ENCODE results near the gene RETN.
A peak's percentile ranks its signal among the peaks of the same experiment; 100 is the strongest.

RETN gene

DNA sequence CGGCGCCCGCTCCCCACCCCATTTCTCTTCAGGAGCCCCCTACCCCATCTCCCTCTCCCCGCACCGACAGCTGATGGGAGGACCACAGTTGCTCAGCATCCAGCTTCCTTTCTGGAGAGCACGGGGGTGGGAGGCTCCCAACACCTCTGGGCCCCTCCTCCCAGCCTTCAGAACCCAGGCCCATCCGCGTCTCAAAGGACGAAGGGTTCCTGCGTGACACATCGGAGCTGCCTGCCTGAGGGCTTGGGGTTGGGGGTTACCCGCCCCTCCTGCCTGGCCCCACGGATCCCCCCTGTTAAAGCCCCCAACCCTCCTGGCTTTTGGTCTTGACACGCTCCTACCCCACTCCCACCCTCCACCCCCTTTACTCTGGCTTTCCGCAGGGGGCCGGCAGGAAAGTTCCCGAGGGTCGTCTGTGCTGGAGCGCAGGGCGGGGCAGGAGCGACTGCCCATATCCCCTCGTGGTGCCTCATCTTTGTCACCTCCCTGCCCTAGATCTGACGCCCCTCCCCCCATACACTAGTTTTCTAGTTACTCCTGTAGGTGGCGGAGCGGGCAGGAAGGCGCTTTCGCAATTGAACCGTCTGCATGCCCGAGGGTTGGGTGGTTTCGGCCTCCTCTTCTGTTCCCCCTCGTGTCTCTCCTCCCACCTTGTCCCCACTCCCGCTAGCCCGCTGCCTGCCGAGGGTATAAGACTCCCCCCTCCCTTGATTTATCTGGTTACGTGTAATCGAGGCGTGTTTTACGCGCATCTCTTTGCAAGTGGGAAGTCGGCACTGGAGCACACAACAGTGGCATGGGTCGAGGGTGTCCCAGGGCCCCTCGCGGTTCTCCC lies 12.7 kb downstream of the RETN start:
- peak; percentile 80 to 88 for DNase-seq (ENCODE audit: low read depth in 2 of 2)

DNA sequence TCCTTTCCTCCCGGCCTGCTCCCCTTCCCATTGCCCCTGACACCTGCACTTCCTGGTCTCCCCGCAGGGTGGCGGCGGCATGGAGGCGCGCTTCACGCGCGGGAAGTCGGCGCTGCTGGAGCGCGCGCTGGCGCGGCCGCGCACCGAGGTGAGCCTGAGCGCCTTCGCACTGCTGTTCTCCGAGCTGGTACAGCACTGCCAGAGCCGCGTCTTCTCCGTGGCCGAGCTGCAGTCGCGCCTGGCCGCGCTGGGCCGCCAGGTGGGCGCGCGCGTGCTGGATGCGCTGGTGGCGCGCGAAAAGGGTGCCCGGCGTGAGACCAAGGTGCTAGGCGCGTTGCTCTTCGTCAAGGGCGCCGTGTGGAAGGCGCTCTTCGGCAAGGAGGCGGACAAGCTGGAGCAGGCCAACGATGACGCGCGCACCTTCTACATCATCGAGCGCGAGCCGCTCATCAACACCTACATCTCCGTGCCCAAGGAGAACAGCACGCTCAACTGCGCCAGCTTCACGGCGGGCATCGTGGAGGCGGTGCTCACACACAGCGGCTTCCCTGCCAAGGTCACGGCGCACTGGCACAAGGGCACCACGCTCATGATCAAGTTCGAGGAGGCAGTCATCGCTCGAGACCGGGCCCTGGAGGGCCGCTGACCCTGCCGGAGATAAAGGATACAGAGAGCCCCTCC lies 13.5 kb downstream of the RETN start:
- no peak for DNase-seq (ENCODE audit: low read depth in 2 of 2)

DNA sequence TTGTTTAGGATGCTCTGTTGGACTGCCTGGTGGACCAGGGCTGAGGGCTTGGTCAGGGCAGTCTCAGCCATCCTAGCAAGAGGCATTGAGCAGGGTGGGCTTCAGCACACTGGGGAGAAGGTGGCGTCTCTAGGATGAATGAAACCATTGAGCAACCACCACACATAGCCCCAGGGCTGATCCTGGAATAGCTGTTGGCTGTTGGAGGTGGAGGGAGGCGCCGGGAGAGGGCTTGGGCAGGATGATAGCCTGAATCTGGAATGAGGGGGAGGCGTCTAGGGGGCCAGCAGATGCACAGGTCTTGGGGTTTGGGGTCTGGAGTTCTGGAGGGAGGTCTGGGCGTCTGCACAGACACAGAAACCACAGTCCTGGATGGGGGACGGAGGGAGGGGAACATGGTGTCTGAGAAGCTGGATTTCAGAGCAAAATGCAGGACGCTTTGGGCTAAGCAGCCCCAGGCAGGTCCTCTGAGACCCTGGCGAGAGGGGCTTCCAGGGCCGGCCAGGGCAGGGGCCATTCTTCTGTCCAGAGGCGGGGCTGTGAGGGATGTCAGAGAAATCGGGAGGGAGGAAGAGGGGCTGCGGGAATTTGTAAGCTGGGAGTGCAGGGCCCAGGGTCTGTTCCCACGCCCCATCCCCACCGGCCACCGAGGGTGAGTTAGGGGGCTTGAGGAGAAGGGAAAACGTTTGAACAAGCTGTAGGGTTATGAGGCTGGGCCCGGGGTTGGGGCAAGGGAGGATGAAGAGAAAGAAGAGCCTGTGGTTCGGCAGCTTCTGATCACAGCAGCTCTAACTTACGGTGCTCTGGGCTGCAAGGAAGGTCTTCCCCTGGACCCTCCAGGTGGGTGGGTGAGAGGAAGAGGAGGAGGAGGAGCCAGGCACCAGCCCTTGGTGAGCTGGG lies 16.9 kb downstream of the RETN start:
- no peak for DNase-seq (ENCODE audit: low read depth in 2 of 2)

DNA sequence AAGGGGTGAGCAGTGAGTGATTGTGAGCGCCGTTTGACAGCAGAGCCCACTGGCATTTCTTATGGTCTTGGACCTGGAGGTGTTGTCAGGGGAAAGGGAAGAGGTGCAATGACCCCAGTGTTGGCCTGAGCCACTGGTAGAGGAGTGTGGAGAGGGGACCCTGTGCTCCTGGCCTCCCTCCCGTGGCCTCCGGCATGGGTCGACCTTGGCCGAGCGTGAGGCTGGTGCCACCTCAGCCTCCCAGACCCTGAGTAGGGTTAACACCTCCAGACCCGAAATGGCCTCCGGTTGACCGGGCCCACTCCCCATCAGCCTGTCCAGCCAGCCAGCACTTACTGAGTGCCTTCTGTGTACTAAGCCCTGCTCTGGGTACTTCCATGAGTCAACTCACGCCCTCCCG lies 18.3 kb downstream of the RETN start:
- DNase-seq (ENCODE audit: low read depth in 2 of 2): no peak

DNA sequence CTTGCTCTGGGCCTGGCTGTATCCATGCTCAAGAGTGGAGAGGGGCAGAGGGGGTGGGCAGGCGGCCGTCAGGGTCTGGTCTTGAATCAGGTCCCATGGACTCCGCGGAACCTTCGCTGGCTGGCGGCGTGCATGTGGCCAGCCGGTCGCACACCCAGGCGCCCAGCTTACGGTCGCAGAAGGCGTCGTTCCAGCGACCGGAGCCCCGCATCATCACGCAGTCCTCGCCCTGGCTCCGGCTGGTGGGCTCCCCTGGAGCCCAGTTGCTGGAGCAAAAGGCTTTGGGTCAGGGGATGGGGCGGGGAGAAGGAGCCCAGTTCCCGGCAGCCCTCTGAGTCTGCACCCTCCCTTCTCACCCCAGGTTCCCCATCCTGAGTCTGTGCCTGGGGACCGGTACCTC lies 20.3 kb downstream of the RETN start:
- no peak for DNase-seq (ENCODE audit: low read depth in 2 of 2)

DNA sequence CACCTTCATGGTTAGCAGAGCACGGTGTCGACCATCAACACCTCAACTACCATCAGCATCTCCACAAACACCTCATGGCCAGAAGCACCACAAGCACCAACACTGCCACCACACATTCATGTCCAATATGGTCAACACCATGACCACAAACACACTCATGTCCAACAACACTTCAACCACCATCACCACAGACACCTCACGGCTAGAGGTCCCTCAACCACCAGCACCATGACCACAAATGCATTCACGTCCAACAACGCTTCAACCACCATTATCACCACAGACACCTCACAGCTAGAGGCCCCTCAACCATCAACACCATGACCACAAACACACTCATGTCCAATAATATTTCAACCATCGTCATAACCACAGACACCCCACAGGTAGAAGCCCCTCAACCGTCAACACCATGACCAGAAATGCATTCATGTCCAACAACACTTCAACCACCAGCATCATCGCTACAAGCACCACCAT lies 22.0 kb downstream of the RETN start:
- no peak for DNase-seq (ENCODE audit: low read depth in 2 of 2)

DNA sequence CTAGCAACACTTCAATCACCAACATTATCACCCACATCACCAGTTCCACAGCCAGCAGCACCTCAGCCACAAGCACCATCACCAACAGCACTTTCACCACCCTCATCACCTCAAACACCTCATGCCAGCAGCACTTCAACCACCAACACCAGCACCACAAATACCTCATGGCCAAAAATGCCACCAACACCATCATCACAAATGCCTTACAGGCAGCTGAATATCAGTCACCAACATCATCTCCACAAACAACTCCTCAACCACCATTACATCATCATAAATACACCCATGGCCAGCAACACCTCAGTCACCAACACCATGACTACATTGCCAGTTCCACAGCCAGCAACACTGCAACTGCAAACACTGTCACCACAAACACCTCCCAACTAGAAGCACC lies 22.6 kb downstream of the RETN start:
- no peak for DNase-seq (ENCODE audit: low read depth in 2 of 2)

DNA sequence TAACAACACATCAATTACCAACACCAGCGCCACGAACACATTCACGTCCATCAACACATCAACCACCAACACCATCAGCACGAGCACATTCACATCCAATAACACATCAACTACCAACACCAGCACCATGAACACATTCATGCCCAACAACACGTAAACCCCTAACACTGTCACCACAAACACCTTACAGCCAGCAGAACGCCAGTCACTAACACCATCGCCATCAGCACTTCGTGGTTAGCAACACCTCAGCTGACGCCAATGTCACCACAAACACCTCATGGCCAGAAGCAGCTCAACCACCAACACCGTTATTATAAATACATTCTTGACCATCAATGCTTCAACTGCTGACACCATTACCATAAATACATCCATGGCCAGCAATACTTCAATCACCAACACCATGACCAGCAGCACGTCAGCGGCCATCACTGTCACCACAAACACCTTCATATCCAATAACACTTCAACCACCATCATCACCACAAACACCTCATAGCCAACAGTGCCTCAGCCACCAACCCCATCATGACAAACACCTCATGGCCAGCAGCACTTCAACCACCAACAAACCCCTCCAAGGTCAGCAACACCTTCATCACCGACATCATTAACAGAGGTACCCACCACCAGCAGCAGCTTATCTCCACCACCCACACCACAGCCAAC lies 23.7 kb downstream of the RETN start:
- DNase-seq (ENCODE audit: low read depth in 2 of 2): no peak

DNA sequence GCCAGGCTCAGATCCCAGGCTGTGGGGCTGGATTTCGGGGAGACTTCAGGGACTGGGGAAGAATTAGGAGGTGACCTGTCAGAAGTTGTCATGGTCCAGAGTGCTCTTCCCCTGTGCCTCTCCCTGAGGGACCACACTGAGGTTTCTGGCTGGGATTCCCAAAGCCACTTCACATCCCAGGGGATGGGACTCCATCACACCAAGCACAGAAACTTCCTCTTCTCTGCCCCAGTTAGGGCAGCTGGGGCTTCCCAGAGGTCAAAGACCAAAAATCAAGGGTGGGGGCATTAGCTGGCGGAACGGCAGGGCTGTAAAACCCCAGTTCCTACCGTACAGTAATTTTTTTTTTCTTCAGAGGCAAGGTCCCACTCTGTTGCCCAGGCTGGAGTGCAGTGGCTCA lies 25.6 kb downstream of the RETN start:
- no peak for DNase-seq (ENCODE audit: low read depth in 2 of 2)

DNA sequence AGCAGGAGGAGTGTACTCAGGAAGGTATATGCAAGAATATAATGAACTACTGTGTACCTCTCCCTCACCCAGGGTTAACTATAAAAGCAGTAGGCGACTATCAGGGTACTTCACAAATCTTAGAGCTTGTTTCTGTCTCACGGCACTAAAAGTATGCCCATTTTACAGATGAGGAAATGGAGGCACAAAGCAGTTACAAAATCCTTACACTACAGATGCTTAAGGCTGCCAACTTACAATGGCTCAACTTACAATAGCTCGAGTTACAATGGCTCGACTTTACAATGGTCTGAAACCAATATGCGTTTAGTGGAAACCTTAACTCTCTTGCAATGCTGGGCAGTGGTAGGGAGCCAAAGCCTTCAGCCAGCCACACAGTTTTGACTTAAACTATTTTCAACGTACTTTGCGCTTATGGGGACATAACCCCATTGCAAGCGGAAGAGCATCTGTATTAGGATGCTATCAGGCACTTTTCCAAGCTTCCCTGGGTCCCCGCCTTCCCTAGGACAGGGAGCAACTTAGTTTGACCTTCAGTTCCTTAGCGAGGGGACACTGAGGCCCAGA lies 29.0 kb downstream of the RETN start:
- DNase-seq (ENCODE audit: low read depth in 2 of 2): no peak

DNA sequence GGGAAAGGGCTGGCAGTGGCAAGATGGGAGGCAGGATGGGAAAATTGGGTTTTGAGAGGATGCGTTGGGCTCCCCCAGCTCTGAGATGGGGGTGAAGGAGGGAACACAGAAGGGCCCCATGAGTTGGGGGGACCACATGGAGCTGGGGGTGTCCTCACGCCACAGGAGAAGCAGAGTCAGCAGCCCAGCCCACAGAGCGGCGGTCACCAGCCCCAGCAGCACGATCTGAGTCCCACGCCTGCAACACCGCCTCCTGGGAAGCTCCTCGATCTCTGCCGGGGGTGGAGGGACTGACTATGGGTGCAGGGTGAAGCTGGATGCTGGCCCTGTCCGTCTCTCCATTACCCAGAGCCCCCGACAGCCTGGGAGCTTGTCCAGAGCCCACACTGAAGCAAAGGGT lies 29.7 kb downstream of the RETN start:
- DNase-seq (ENCODE audit: low read depth in 2 of 2): no peak

DNA sequence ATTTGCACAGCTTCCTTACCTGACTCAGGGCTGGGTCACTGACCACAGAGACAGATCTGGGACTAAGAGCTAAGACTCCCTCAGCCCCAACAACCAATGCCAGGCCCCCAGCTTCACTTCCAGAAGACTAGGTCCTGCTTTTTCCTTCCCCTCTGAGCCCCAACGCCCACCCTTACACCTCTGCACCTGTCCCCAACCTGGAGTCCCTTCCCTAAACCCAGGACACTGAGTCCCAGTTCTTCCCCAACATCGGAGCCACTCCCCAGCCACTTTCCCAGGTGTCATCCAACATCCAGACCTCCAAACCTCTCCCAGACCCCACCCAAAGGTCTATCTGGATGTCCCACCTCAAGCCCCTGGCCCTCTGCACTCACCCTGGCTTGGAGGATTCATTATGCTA lies 30.2 kb downstream of the RETN start:
- no peak for DNase-seq (ENCODE audit: low read depth in 2 of 2)

DNA sequence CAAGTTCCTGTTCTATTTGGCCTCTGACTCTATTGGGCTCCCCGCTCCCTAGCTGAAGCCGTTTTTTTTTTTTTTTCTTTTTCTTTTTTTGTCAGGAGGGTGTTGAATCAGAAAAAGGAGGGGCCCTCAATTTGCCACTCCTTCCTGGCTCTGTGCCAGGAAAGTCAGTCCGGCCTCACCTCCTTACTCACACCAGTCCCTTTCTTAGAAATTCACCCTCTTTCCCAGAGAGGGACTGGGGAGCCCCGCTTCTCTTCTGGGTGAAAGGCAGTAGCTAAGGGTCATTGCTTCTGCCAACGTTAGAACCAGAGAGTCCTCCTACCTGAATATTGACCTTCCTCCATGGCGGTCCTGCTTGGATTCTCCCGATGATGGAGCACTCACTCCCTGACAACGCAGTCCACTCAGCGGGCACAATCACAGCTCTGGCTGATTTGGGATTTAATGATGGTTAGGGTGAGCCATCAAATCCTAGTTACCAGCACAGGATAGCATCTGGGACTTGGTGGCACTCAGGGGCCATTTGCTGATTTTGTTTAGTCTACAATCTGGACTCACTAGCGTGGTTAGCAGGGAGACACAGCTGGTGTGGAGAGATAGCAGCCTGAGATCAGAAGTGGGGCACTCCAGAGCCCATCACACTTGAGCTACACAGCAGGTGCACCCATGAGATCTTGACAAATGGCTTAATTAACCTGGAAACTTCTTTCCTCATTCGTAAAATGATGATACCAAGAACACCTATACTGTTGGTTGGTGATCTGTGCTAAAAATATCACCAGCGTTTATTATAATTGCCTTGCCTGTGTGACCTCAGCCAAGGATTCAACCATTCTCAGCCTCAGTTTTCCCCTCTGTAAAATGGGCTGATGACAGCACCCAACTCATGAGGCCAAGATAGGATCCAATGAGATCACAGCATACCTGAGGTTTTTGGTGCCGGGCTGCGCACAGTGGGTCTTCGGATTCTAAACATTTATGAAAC lies 30.9 kb downstream of the RETN start:
- peak; percentile 28 to 45 for DNase-seq (ENCODE audit: low read depth in 2 of 2)

DNA sequence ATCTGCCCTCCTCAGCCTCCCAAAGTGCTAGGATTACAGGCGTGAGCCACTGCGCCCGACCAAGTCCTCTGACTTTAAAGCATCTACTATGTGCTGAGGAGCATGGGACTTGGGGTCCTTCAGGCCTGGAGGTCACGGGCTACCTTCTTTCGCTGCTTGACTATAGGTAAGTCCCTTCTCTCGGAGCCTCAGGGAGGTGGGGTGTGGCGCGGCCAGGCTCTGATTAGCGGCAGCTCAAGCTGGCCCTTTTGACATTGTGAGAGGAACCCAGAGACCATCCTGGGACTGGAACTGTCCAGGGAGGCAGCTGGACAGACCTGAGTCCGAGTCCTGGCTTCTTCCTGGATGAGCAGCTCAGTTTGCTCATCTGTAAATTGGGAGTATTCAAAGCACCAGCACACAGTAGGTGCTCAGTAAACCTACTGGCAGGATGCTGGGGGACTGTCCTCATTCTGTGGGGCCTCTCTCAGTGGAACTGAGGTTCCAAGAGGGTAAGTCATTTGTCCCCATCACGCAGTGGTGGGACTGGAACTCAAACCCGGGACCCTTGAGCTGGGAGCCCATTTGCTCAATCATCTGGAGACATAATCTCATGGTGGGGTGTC lies 32.3 kb downstream of the RETN start:
- DNase-seq (ENCODE audit: low read depth in 2 of 2): no peak

DNA sequence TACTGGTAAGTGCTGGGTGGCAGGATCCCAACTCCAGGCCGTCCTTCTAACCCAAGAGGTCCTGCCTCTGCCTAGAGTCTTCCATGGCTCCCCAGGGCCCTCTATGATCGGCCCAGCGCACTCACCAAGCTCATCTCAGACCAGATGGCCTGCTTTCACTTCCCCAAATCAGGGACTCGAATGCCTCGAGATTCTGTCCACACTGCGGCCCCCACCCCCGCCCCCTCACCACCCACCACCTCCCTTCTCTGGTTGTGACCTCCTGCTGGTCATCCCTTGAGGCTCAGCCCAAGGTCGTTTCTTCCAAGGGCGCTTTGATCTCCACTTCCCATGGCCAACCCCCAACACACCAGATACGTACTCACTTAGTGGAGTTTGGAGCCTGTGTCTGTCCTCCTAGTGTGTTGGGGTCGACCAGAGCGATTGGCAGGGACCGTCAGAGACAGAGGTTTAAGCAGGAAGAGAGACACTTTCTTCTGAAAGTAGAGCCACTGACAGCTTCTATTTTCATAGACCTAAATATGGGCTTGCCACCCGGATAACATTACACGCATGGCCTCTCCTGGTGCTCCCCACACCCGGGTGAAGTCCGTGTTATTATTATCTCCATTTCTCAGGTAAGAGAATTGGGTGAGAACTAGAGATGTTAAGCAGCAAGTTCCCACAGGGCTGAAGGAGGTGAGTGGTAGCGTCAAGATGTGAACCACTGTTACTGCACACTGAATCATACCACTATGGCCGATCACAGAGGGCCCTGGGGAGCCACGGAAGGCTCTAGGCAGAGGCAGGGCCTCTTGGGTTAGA lies 33.0 kb downstream of the RETN start, which contains the start of gene FCER2:
FCER2 (minus strand) TSS at position 478 of the 804 bp plus-strand sequence. CDS start 2,371 bp downstream, outside the sequence.
- DNase-seq (ENCODE audit: low read depth in 2 of 2): no peak

DNA sequence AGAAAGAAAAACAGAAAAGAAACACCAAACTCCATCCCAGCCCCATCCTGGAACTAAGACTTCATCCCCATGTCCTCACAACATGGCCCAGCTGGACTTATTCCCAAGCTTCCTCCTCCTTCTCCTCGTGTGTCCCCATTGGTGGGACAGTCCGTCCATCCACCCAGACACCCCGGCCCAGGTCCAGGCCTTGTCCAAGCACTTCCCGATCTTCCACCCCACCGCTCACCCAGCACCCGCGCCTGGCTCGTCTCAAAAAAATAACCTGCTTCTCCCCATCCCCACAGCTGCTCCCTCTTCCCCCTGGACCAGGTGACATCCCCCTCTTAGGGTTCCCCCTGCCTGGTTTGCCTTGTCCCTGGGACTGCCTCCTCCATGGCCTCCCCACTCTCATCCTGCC lies 34.5 kb downstream of the RETN start:
- no peak for DNase-seq (ENCODE audit: low read depth in 2 of 2)

DNA sequence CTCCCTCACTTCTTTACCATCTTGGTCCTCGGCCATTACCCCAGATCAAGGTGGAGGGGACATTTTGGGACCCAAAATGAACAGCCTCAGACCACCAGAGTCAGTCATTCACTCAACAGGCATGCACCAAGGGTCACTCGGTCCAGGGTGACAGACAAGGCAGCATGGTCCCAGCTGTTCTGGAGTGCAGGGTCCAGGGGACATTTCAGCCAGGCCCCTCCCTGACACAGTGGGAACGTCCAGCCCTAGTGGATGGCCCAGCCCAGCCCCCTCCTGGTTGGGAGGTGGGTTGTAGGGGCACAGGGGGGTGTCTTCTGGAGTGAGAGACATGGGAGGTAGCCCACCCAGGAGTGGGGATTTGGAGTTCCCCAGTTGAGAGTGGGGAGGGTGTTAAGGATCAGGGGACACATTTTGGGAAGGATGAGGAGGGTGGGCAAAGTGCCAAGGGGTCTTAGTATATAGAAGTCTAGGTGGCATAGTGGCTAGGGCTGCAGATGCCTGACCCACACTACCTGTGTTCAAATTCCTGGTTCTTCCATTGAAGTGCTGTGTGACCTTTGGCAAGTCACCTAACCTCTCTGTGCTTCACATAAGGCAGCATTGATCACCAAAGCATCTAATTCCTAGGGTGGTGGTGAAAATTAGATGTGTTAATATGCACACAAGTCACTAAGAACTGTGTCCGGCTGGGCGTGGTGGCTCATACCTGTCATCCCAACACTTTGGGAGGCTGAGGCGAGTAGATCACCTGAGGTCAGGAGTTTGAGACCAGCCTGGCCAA lies 35.6 kb downstream of the RETN start:
- no peak for DNase-seq (ENCODE audit: low read depth in 2 of 2)
